ENCODE data around the gene AGAP1. TPM values are rescaled to one million over a fixed set of nuclear protein-coding genes. Genes with fewer than 3 reads are reported as not detected.

AGAP1 gene
- total RNA-seq, 1 donor from 2014 or later = 27.5 TPM

- DNase-seq = no peak
Measured at GRCh38 chr2:235820571-235820970, 326.7 kb downstream of the AGAP1 start.

GRCh38 chr2:235824331-235824730, 330.5 kb downstream of the AGAP1 start:
- no peak for DNase-seq

- DNase-seq = no peak
Measured at GRCh38 chr2:235825946-235826345, 332.1 kb downstream of the AGAP1 start.

- no peak for DNase-seq
Measured at GRCh38 chr2:235826826-235827225, 333.0 kb downstream of the AGAP1 start.

GRCh38 chr2:235827585-235827992, 333.7 kb downstream of the AGAP1 start:
- DNase-seq = no peak

GRCh38 chr2:235829726-235830125, 335.9 kb downstream of the AGAP1 start:
- no peak for DNase-seq

GRCh38 chr2:235831755-235832154, 337.9 kb downstream of the AGAP1 start:
- no peak for DNase-seq

GRCh38 chr2:235832941-235833340, 339.1 kb downstream of the AGAP1 start:
- no peak for DNase-seq

GRCh38 chr2:235833971-235834620, 340.3 kb downstream of the AGAP1 start:
- DNase-seq = no peak

GRCh38 chr2:235834781-235835180, 340.9 kb downstream of the AGAP1 start:
- no peak for DNase-seq

GRCh38 chr2:235835810-235836209, 342.0 kb downstream of the AGAP1 start:
- DNase-seq = no peak

- DNase-seq = no peak
Measured at GRCh38 chr2:235836491-235836911, 342.7 kb downstream of the AGAP1 start.

- DNase-seq = no peak
Measured at GRCh38 chr2:235839226-235839625, 345.4 kb downstream of the AGAP1 start.

- no peak for DNase-seq
Measured at GRCh38 chr2:235839974-235840373, 346.1 kb downstream of the AGAP1 start.

- DNase-seq = no peak
Measured at GRCh38 chr2:235841863-235842262, 348.0 kb downstream of the AGAP1 start.

- DNase-seq = no peak
Measured at GRCh38 chr2:235842941-235843340, 349.1 kb downstream of the AGAP1 start.

- DNase-seq = no peak
Measured at GRCh38 chr2:235843591-235844395, 349.9 kb downstream of the AGAP1 start.

GRCh38 chr2:235844561-235844960, 350.7 kb downstream of the AGAP1 start:
- DNase-seq = no peak

- DNase-seq = no peak
Measured at GRCh38 chr2:235845245-235845644, 351.4 kb downstream of the AGAP1 start.

- no peak for DNase-seq
Measured at GRCh38 chr2:235847576-235847975, 353.7 kb downstream of the AGAP1 start.

- DNase-seq = no peak
Measured at GRCh38 chr2:235848055-235848454, 354.2 kb downstream of the AGAP1 start.

- no peak for DNase-seq
Measured at GRCh38 chr2:235848946-235849345, 355.1 kb downstream of the AGAP1 start.

GRCh38 chr2:235849489-235849888, 355.6 kb downstream of the AGAP1 start:
- DNase-seq = no peak

GRCh38 chr2:235850289-235850688, 356.4 kb downstream of the AGAP1 start:
- no peak for DNase-seq
